Prostate gland (tissue), 2 donors: ENCODE measurements around the gene MINPP1. TPM values are rescaled to one million over a fixed set of nuclear protein-coding genes. Genes with fewer than 3 reads are reported as not detected.
"Not testable (repeated sequence)": the region's sequence is repeated elsewhere in the genome, so short reads cannot be mapped to it uniquely, and the experiment has no call there.

Experiments
- DNase-seq: peaks from one replicate; pipeline ENCODE4 v3.0.0-alpha.2; 2019; ENCODE audit warnings: low spot score
- H3K27ac ChIP-seq, 2 donors: fragments of 200-600 bp; sonication (generic); 2 replicates each; pipeline ENCODE4 v1.5.1; 2017 to 2019
- H3K27me3 ChIP-seq: fragments of 200-600 bp; sonication (generic); replicated peaks from 2 replicates; pipeline ENCODE4 v1.5.1; 2019; ENCODE audit not compliant: insufficient read depth
- H3K36me3 ChIP-seq, 2 donors: fragments of 200-600 bp; sonication (generic); 1 replicate in 1 of 2; 2 replicates in 1 of 2; pipeline versions ENCODE4 v1.5.1 to v1.8.1; 2017 to 2019
- H3K4me1 ChIP-seq: fragments of 200-600 bp; sonication (generic); replicated peaks from 2 replicates; pipeline ENCODE4 v1.5.1; 2019
- H3K4me3 ChIP-seq, 2 donors: fragments of 200-600 bp; sonication (generic); 2 replicates each; pipeline ENCODE4 v1.5.1; 2017 to 2019
- H3K9me3 ChIP-seq: fragments of 200-600 bp; sonication (generic); 2 replicates; pipeline ENCODE4 v1.5.1; 2017
- CTCF ChIP-seq, 4 experiments: fragments of 200-600 bp in 2 of 4; fragments of 450-650 bp in 2 of 4; sonication (generic) in 2 of 4; IDR thresholded peaks; 1 replicate in 3 of 4; 2 replicates in 1 of 4; pipeline ENCODE4 v1.5.1; 2016 to 2019; ENCODE audit warnings: antibody characterized with exemption in 4 of 4, mild to moderate bottlenecking in 2 of 4, moderate library complexity in 2 of 4
- POLR2A ChIP-seq: fragments of 450-650 bp; IDR thresholded peaks from one replicate; pipeline ENCODE4 v1.6.1; 2016; ENCODE audit warnings: antibody characterized with exemption, mild to moderate bottlenecking
- POLR2AphosphoS5 ChIP-seq: sonication (generic); formaldehyde crosslinking; IDR thresholded peaks from one replicate; pipeline ENCODE4 v1.6.1; 2017; ENCODE audit warnings: antibody characterized with exemption
- WGBS: methylation state at CpG from one replicate; pipeline ENCODE4 v1.1.5; 2018; 5-methylcytosine and 5-hydroxymethylcytosine counted together
- intact Hi-C: fragments of 100-400 bp; cut with DNase I; formaldehyde crosslinking; loops from one replicate; pipeline ENCODE4 v1.14.2; 2022
- total RNA-seq, 2 donors: library from RNA; depleted of rRNA; stranded (reverse); fragments of >200 nt; gene quantifications; one replicate each; pipeline ENCODE4 v1.1.0, GENCODE V29; 2016

The MINPP1 gene
- total RNA-seq, 2 donors from 2014 or later, result 26.6 to 29.3 TPM

DNA sequence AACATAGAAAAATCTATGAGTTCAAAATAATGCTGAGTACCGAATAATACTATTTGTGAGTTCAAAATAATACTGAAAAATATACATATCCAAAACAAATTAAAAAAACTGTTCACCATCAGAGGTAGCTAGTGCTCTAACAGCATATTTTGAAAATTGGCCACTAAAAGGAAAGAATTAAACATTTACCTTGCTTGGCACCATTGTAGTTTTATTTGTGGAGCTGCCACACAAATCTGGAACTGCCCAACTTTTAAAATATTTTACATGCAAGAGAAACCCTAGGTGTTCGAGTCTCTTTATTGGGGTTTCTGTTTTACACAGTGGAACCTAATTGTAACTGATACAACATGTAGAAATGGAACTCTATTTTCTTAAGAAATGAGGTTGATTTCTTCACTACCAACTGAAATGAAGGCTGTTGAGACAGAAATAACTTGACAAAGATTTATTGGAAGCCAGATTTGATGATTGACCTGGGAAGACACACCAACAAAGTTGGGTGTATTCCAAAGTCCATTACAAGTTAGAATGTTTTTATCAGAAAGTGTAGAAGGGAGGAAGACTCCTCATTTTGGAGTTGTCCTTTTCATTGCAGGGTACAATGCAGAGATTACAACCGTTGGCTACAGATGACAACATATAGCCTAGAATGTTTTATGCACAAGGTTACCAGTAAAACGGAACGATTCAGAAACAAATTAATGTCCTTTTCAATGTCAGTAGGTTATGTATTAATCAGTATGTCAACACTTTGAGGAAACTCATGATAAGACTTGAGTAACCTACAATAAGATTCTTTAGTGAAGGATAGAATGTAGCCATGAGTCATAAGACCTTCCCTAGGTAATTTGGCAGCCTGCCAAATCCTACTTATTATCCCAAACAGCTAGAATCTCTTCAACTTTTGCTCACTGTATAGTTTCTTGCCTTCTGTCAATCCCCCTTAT lies 81.1 kb downstream of the MINPP1 start:
- Histone ChIP-seq H3K9me3 (no peaks in the 10 kb centered on the region), H3K27ac (no peak overlapping the region), H3K4me1 (no peaks in the 10 kb centered on the region), H3K4me3 (no peak overlapping the region), H3K36me3 (no peaks in the 10 kb centered on the region), H3K27me3 (no peaks in the 10 kb centered on the region)
- DNase-seq, result peak; percentile 10
- TF ChIP-seq CTCF (IDR thresholded peaks at IDR 0.05), result no peak
- peak; percentile 13 for TF ChIP-seq POLR2AphosphoS5
- 51% methylated on average over 5 of the region's 5 CpGs for WGBS
- intact Hi-C loops, result no loop called here

- WGBS, result 39% methylated on average over 3 of the region's 3 CpGs
- TF ChIP-seq CTCF (IDR thresholded peaks at IDR 0.05) (no peak), POLR2A (no peak), POLR2AphosphoS5 (no peak)
- no peak overlapping the region for H3K4me3 ChIP-seq
These were observed 85.0 kb downstream of the MINPP1 start for GRCh38 chr10:87589645-87590051.

DNA sequence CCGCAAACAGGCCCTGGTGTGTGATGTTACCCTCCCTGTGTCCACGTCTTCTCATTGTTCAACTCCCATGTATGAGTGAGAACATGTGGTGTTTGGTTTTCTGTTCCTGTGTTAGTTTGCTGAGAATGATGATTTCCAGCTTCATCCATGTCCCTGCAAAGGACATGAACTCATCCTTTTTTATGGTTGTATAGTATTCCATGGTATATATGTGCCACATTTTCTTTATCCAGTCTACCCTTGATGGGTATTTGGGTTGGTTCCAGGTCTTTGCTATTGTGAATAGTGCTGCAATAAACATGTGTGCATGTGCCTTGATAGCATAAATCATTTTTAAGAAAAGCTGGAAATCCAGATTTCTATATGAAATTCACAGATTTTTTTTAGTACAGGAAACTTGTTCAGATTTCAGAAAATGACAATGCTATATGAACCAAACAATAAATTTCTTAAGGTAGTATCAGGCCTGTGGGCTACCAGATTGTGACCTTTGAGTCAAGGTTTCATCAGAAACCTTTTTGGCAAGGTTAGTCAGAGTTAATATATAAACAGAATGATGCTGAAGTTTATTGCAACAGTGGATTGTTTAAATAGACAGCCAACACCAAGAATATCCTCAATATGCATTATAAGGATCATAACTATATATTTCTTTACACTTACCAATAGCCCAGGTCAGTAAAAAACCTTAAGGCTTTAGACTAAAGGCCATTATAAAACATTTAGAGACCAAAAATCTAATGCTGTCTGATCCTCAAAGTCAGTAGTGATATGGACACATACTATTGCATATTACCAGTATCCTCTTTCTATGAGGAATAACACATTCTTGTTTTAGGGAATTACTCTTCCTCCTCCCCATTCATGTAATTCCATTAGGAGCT lies 86.3 kb downstream of the MINPP1 start:
- Histone ChIP-seq H3K27ac (no peak overlapping the region), H3K4me1 (no peaks in the 10 kb centered on the region), H3K36me3 (no peaks in the 10 kb centered on the region), H3K9me3 (no peaks in the 10 kb centered on the region), H3K27me3 (no peaks in the 10 kb centered on the region), H3K4me3 (no peak overlapping the region)
- intact Hi-C loops, result no loop called here
- WGBS, result 95% methylated on average over 2 of the region's 2 CpGs
- no peak for TF ChIP-seq POLR2A
- TF ChIP-seq CTCF (IDR thresholded peaks at IDR 0.05), result no peak
- no peak for TF ChIP-seq POLR2AphosphoS5
- no peak for DNase-seq

More at GRCh38 chr10:87589645-87590051, 85.0 kb downstream of the MINPP1 start:
- intact Hi-C loops, result no loop called here
- Histone ChIP-seq H3K27me3 (no peaks in the 10 kb centered on the region), H3K36me3 (no peaks in the 10 kb centered on the region), H3K27ac (no peak overlapping the region), H3K4me1 (no peaks in the 10 kb centered on the region), H3K9me3 (no peaks in the 10 kb centered on the region)
- DNase-seq, result no peak

DNA sequence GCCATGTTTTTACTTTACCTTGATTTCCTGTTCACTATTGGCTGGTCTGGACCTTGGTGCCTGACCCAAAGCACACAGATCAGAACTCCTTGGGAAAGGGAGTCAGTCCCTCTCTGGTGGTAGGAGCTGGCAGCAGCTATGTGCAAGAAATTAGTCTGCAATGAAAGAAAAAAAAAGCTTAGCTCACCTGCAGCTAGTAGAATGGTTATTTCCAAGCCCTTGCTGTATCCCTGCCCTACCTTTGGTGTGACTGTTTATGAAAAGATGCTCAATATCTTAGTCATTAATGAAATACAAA lies 86.8 kb downstream of the MINPP1 start:
- intact Hi-C loops, result no loop called here
- Histone ChIP-seq H3K27me3 (no peaks in the 10 kb centered on the region), H3K27ac (no peak overlapping the region), H3K4me1 (no peaks in the 10 kb centered on the region), H3K36me3 (no peaks in the 10 kb centered on the region), H3K9me3 (no peaks in the 10 kb centered on the region), H3K4me3 (no peak overlapping the region)
- TF ChIP-seq POLR2A, result no peak
- no peak for DNase-seq

- H3K9me3 ChIP-seq, H3K36me3 ChIP-seq, intact Hi-C loops, DNase-seq, H3K4me1 ChIP-seq, H3K27ac ChIP-seq, H3K4me3 ChIP-seq, H3K27me3 ChIP-seq: not testable (repeated sequence)
- 84% methylated on average over 4 of the region's 4 CpGs for WGBS
These were observed 88.2 kb downstream of the MINPP1 start for GRCh38 chr10:87592920-87593319.
